Esophagus squamous epithelium (tissue), 4 donors: Measurements from ENCODE around the gene PRRX1.

Source experiments
- POLR2A ChIP-seq, 4 donors: fragments of 450-650 bp; IDR thresholded peaks; one replicate each; pipeline ENCODE4 v1.6.1; 2017; ENCODE audit warnings: antibody characterized with exemption in 4 of 4, mild to moderate bottlenecking in 4 of 4, moderate library complexity in 3 of 4
- TF ChIP-seq, protein P1 (sequence below), 6 experiments: fragments of 450-650 bp in 4 of 6; fragments of 200-600 bp in 2 of 6; sonication (generic) in 2 of 6; IDR thresholded peaks; one replicate each; pipeline ENCODE4 v1.5.1; 2016 to 2019; ENCODE audit warnings: antibody characterized with exemption in 6 of 6, mild to moderate bottlenecking in 4 of 6, moderate library complexity in 4 of 6

DNA sequence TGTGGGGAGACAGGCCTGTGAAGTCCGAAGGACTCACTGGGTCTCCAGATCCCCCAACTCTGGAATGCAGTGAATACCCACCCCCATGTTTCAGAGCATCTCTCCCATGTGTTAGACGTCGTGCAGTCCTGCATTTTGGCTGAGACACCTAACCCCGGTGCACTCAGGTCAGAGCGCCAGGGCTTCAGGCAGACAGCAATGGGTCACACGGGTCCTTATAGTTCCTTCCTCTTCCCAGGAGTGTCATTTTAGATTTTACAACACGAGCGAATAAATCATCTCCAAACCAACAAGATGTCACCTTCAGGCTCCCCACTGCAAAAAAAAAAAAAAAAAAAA, 5.1 kb downstream of the PRRX1 start:
- TF ChIP-seq POLR2A (IDR thresholded peaks at IDR 0.05) = no peak
- TF ChIP-seq, protein P1, sequence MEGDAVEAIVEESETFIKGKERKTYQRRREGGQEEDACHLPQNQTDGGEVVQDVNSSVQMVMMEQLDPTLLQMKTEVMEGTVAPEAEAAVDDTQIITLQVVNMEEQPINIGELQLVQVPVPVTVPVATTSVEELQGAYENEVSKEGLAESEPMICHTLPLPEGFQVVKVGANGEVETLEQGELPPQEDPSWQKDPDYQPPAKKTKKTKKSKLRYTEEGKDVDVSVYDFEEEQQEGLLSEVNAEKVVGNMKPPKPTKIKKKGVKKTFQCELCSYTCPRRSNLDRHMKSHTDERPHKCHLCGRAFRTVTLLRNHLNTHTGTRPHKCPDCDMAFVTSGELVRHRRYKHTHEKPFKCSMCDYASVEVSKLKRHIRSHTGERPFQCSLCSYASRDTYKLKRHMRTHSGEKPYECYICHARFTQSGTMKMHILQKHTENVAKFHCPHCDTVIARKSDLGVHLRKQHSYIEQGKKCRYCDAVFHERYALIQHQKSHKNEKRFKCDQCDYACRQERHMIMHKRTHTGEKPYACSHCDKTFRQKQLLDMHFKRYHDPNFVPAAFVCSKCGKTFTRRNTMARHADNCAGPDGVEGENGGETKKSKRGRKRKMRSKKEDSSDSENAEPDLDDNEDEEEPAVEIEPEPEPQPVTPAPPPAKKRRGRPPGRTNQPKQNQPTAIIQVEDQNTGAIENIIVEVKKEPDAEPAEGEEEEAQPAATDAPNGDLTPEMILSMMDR (IDR thresholded peaks at IDR 0.05) = no peak
